Large intestine (tissue), 3 donors: ENCODE measurements around the gene APBB2. TPM values are rescaled to one million over a fixed set of nuclear protein-coding genes. Genes with fewer than 3 reads are reported as not detected.
"Not testable (repeated sequence)": the region's sequence is repeated elsewhere in the genome, so short reads cannot be mapped to it uniquely, and the experiment has no call there.

Experiments
- DNase-seq, 2 donors: peaks; one replicate each; pipeline versions ENCODE4 v3.0.0 to v3.0.0-alpha.2; 2013
- H3K27ac ChIP-seq: one replicate; pipeline ENCODE4 v1.5.1; 2013; ENCODE audit warnings: low read length
- H3K27me3 ChIP-seq: 2 replicates; pipeline ENCODE4 v1.6.1; 2013; ENCODE audit warnings: low read length; ENCODE audit not compliant: control insufficient read depth, insufficient read depth
- H3K36me3 ChIP-seq: 2 replicates; pipeline ENCODE4 v1.6.1; 2013; ENCODE audit warnings: low read length; ENCODE audit not compliant: control insufficient read depth, insufficient read depth
- H3K4me1 ChIP-seq: one replicate; pipeline ENCODE4 v1.6.1; 2013; ENCODE audit warnings: low read length; ENCODE audit not compliant: control insufficient read depth, insufficient read depth
- H3K4me3 ChIP-seq: one replicate; pipeline ENCODE4 v1.5.1; 2013; ENCODE audit warnings: low read length
- H3K9me3 ChIP-seq: one replicate; pipeline ENCODE4 v1.6.1; 2013; ENCODE audit warnings: mild to moderate bottlenecking, low read depth, low read length, moderate library complexity; ENCODE audit not compliant: control insufficient read depth
- WGBS: methylation state at CpG from one replicate; pipeline ENCODE4 v1.1.5; 2013; ENCODE audit warnings: low lambda C conversion rate; ENCODE audit not compliant: insufficient coverage; 5-methylcytosine and 5-hydroxymethylcytosine counted together
- polyA plus RNA-seq: library from polyadenylated mRNA; unstranded; fragments of 120-200 nt; gene quantifications from one replicate; pipeline ENCODE4 v1.2.1, GENCODE V29; 2013

Gene APBB2
- polyA plus RNA-seq, 1 donor = 26.6 TPM

GRCh38 chr4:40822420-40823166 lies 391.7 kb downstream of the APBB2 start:
- Histone ChIP-seq H3K36me3 (peaks cover 30% of the 10 kb centered on the region), H3K4me3 (no peak overlapping the region)

GRCh38 chr4:40820101-40820500 lies 394.2 kb downstream of the APBB2 start:
- Histone ChIP-seq H3K27ac (no peak overlapping the region), H3K36me3 (peaks cover 30% of the 10 kb centered on the region), H3K4me1 (no peaks in the 10 kb centered on the region), H3K4me3 (no peak overlapping the region), H3K27me3 (no peaks in the 10 kb centered on the region), H3K9me3 (no peaks in the 10 kb centered on the region)
- no peak for DNase-seq
- WGBS = 100% methylated on average over 1 of the region's 11 CpGs

More at GRCh38 chr4:40822420-40823166, 391.7 kb downstream of the APBB2 start:
- Histone ChIP-seq H3K9me3 (no peaks in the 10 kb centered on the region), H3K27ac (no peak overlapping the region), H3K27me3 (no peaks in the 10 kb centered on the region), H3K4me1 (no peaks in the 10 kb centered on the region)
- 92% methylated on average over 2 of the region's 8 CpGs for WGBS
- DNase-seq = no peak

- H3K27ac ChIP-seq, DNase-seq, H3K4me1 ChIP-seq, H3K27me3 ChIP-seq, H3K4me3 ChIP-seq, H3K9me3 ChIP-seq: not testable (repeated sequence)
- H3K36me3 ChIP-seq = peaks cover 24% of the 10 kb centered on the region
- WGBS = no CpG with 5 or more reads among the region's 6 CpGs
These were observed 397.2 kb downstream of the APBB2 start for GRCh38 chr4:40817157-40817556.

GRCh38 chr4:40812856-40813255 lies 401.5 kb downstream of the APBB2 start:
- no peak overlapping the region for H3K4me3 ChIP-seq
- peaks cover 14% of the 10 kb centered on the region for H3K36me3 ChIP-seq
- peaks cover 8% of the 10 kb centered on the region for H3K4me1 ChIP-seq
- H3K27ac ChIP-seq = no peak overlapping the region
- H3K9me3 ChIP-seq = no peaks in the 10 kb centered on the region
- DNase-seq = no peak
- H3K27me3 ChIP-seq = no peaks in the 10 kb centered on the region
- WGBS = no CpG with 5 or more reads among the region's 2 CpGs

- Histone ChIP-seq H3K9me3 (no peaks in the 10 kb centered on the region), H3K4me1 (peaks cover 8% of the 10 kb centered on the region), H3K27ac (no peak overlapping the region), H3K4me3 (no peak overlapping the region), H3K36me3 (peaks cover 14% of the 10 kb centered on the region), H3K27me3 (no peaks in the 10 kb centered on the region)
- DNase-seq = no peak
- 73% methylated on average over 2 of the region's 8 CpGs for WGBS
These were observed 402.0 kb downstream of the APBB2 start for GRCh38 chr4:40812386-40812785.

- Histone ChIP-seq H3K36me3 (peaks cover 14% of the 10 kb centered on the region), H3K4me3 (no peak overlapping the region), H3K27ac (no peak overlapping the region), H3K4me1 (peaks cover 8% of the 10 kb centered on the region), H3K9me3 (no peaks in the 10 kb centered on the region), H3K27me3 (no peaks in the 10 kb centered on the region)
- 100% methylated on average over 4 of the region's 7 CpGs for WGBS
- DNase-seq = no peak
These were observed 402.4 kb downstream of the APBB2 start for GRCh38 chr4:40811956-40812355.

- peaks cover 3% of the 10 kb centered on the region for H3K36me3 ChIP-seq
- no peaks in the 10 kb centered on the region for H3K27me3 ChIP-seq
- peak overlapping the region; percentile 63 for H3K27ac ChIP-seq
- peaks cover 8% of the 10 kb centered on the region for H3K4me1 ChIP-seq
- no peaks in the 10 kb centered on the region for H3K9me3 ChIP-seq
- no CpG with 5 or more reads among the region's 8 CpGs for WGBS
- no peak overlapping the region for H3K4me3 ChIP-seq
- peak; percentile 42 to 79 for DNase-seq
These were observed 405.4 kb downstream of the APBB2 start for GRCh38 chr4:40808926-40809457.

- H3K27me3 ChIP-seq = no peaks in the 10 kb centered on the region
- H3K36me3 ChIP-seq = no peaks in the 10 kb centered on the region
- no peak for DNase-seq
- H3K27ac ChIP-seq = no peak overlapping the region
- H3K9me3 ChIP-seq = no peaks in the 10 kb centered on the region
- 100% methylated on average over 1 of the region's 2 CpGs for WGBS
- H3K4me1 ChIP-seq = peaks cover 8% of the 10 kb centered on the region
- H3K4me3 ChIP-seq = no peak overlapping the region
These were observed 409.7 kb downstream of the APBB2 start for GRCh38 chr4:40804598-40804997.

- Histone ChIP-seq H3K4me3 (no peak overlapping the region), H3K27me3 (no peaks in the 10 kb centered on the region), H3K27ac (no peak overlapping the region), H3K9me3 (no peaks in the 10 kb centered on the region), H3K4me1 (no peaks in the 10 kb centered on the region), H3K36me3 (no peaks in the 10 kb centered on the region)
- no peak for DNase-seq
- no CpG with 5 or more reads among the region's 3 CpGs for WGBS
These were observed 414.3 kb downstream of the APBB2 start for GRCh38 chr4:40800064-40800463.

- WGBS = 40% methylated on average over 1 of the region's 3 CpGs
- Histone ChIP-seq H3K36me3 (no peaks in the 10 kb centered on the region), H3K4me1 (peaks cover 4% of the 10 kb centered on the region), H3K4me3 (no peak overlapping the region), H3K27ac (no peak overlapping the region), H3K9me3 (no peaks in the 10 kb centered on the region), H3K27me3 (no peaks in the 10 kb centered on the region)
- peak; percentile 14 to 61 for DNase-seq
These were observed 424.6 kb downstream of the APBB2 start for GRCh38 chr4:40789771-40790170.

GRCh38 chr4:40789031-40789430 lies 425.3 kb downstream of the APBB2 start:
- Histone ChIP-seq H3K27me3 (no peaks in the 10 kb centered on the region), H3K4me3 (no peak overlapping the region), H3K27ac (no peak overlapping the region), H3K9me3 (no peaks in the 10 kb centered on the region), H3K4me1 (peaks cover 4% of the 10 kb centered on the region), H3K36me3 (no peaks in the 10 kb centered on the region)
- no peak for DNase-seq
- WGBS = no CpG with 5 or more reads among the region's 1 CpG
